ENCODE measurements around the gene MMP3. TPM values are rescaled to one million over a fixed set of nuclear protein-coding genes. Genes with fewer than 3 reads are reported as not detected.

MMP3 gene
- total RNA-seq, 1 donor from 2014 or later = not detected

- no peaks in the 10 kb centered on the region for H3K36me3 ChIP-seq (ENCODE audit: insufficient read depth, low read length)
- H3K4me2 ChIP-seq (ENCODE audit: low read length) = no peak overlapping the region
- Mint-ChIP-seq H3K27ac (ENCODE audit: unreplicated experiment) (no peak overlapping the region), H3K4me1 (ENCODE audit: low read depth, unreplicated experiment) (peaks cover 12% of the 10 kb centered on the region), H3K4me3 (ENCODE audit: unreplicated experiment) (no peak overlapping the region), H3K36me3 (ENCODE audit: low read depth, unreplicated experiment) (no peaks in the 10 kb centered on the region), H3K27me3 (ENCODE audit: low read depth, unreplicated experiment) (no peaks in the 10 kb centered on the region), H3K9me3 (ENCODE audit: unreplicated experiment) (no peaks in the 10 kb centered on the region)
- H3K27ac ChIP-seq (ENCODE audit: low read depth, low read length) = no peak overlapping the region
- no peak overlapping the region for H3K9ac ChIP-seq (ENCODE audit: low read length)
- peaks cover 4% of the 10 kb centered on the region for H3K4me1 ChIP-seq (ENCODE audit: insufficient read depth, low read length)
- no peaks in the 10 kb centered on the region for H3K27me3 ChIP-seq (ENCODE audit: insufficient read depth, low read length)
- no peak overlapping the region for H2AFZ ChIP-seq (ENCODE audit: low read depth, low read length)
- DNase-seq (ENCODE audit: low read depth) (peak; percentile 55), FAIRE-seq (peak; percentile 54)
- no peaks in the 10 kb centered on the region for H3K79me2 ChIP-seq (ENCODE audit: insufficient read depth, low read length)
- H3K9me3 ChIP-seq (ENCODE audit: insufficient read depth, low read depth, low read length) = no peaks in the 10 kb centered on the region
- no peak overlapping the region for H3K4me3 ChIP-seq (ENCODE audit: insufficient read depth, low read depth, low read length)
- TF ChIP-seq EZH2 (IDR thresholded peaks at IDR 0.05; ENCODE audit: insufficient read depth, low read length) (no peak), CTCF (IDR thresholded peaks at IDR 0.05; ENCODE audit: insufficient read depth, low read depth, low read length) (no peak)
- no peaks in the 10 kb centered on the region for H4K20me1 ChIP-seq (ENCODE audit: insufficient read depth, low read length)
Observed at GRCh38 chr11:102846292-102846691, 2.9 kb upstream of the MMP3 start.

GRCh38 chr11:102842930-102843329 is 479 bp downstream of the MMP3 start:
- peak overlapping the region; percentile 39 for H3K4me2 ChIP-seq (ENCODE audit: low read length)
- no peaks in the 10 kb centered on the region for H3K9me3 Mint-ChIP-seq (ENCODE audit: unreplicated experiment)
- no peak overlapping the region for H3K4me3 Mint-ChIP-seq (ENCODE audit: unreplicated experiment)
- no peaks in the 10 kb centered on the region for H3K79me2 ChIP-seq (ENCODE audit: insufficient read depth, low read length)
- H4K20me1 ChIP-seq (ENCODE audit: insufficient read depth, low read length) = no peaks in the 10 kb centered on the region
- H3K9me3 ChIP-seq (ENCODE audit: insufficient read depth, low read depth, low read length) = no peaks in the 10 kb centered on the region
- no peak overlapping the region for H3K9ac ChIP-seq (ENCODE audit: low read length)
- H3K4me3 ChIP-seq (ENCODE audit: insufficient read depth, low read depth, low read length) = no peak overlapping the region
- no peaks in the 10 kb centered on the region for H3K36me3 ChIP-seq (ENCODE audit: insufficient read depth, low read length)
- no peaks in the 10 kb centered on the region for H3K27me3 Mint-ChIP-seq (ENCODE audit: low read depth, unreplicated experiment)
- H3K27ac ChIP-seq (ENCODE audit: low read depth, low read length) = no peak overlapping the region
- TF ChIP-seq EZH2 (IDR thresholded peaks at IDR 0.05; ENCODE audit: insufficient read depth, low read length) = no peak
- TF ChIP-seq CTCF (IDR thresholded peaks at IDR 0.05; ENCODE audit: insufficient read depth, low read depth, low read length) = no peak
- no peak for DNase-seq (ENCODE audit: low read depth)
- H3K4me1 ChIP-seq (ENCODE audit: insufficient read depth, low read length) = peaks cover 4% of the 10 kb centered on the region
- FAIRE-seq = no peak
- no peaks in the 10 kb centered on the region for H3K27me3 ChIP-seq (ENCODE audit: insufficient read depth, low read length)
- no peaks in the 10 kb centered on the region for H3K36me3 Mint-ChIP-seq (ENCODE audit: low read depth, unreplicated experiment)
- peaks cover 4% of the 10 kb centered on the region for H3K4me1 Mint-ChIP-seq (ENCODE audit: low read depth, unreplicated experiment)
- no peak overlapping the region for H2AFZ ChIP-seq (ENCODE audit: low read depth, low read length)
- H3K27ac Mint-ChIP-seq (ENCODE audit: unreplicated experiment) = no peak overlapping the region

- H3K9ac ChIP-seq (ENCODE audit: low read length) = no peak overlapping the region
Observed at GRCh38 chr11:102840018-102840417, 3.4 kb downstream of the MMP3 start.

More at GRCh38 chr11:102840018-102840417, 3.4 kb downstream of the MMP3 start:
- Histone ChIP-seq H3K4me1 (ENCODE audit: insufficient read depth, low read length) (peaks cover 11% of the 10 kb centered on the region), H3K27ac (ENCODE audit: low read depth, low read length) (no peak overlapping the region), H3K4me2 (ENCODE audit: low read length) (no peak overlapping the region), H3K36me3 (ENCODE audit: insufficient read depth, low read length) (no peaks in the 10 kb centered on the region), H3K27me3 (ENCODE audit: insufficient read depth, low read length) (no peaks in the 10 kb centered on the region), H3K79me2 (ENCODE audit: insufficient read depth, low read length) (no peaks in the 10 kb centered on the region), H2AFZ (ENCODE audit: low read depth, low read length) (no peak overlapping the region), H4K20me1 (ENCODE audit: insufficient read depth, low read length) (no peaks in the 10 kb centered on the region), H3K9me3 (ENCODE audit: insufficient read depth, low read depth, low read length) (no peaks in the 10 kb centered on the region), H3K4me3 (ENCODE audit: insufficient read depth, low read depth, low read length) (no peak overlapping the region)
- no peak overlapping the region for H3K4me3 Mint-ChIP-seq (ENCODE audit: unreplicated experiment)
- H3K27ac Mint-ChIP-seq (ENCODE audit: unreplicated experiment) = no peak overlapping the region
- no peaks in the 10 kb centered on the region for H3K27me3 Mint-ChIP-seq (ENCODE audit: low read depth, unreplicated experiment)
- H3K9me3 Mint-ChIP-seq (ENCODE audit: unreplicated experiment) = no peaks in the 10 kb centered on the region
- peaks cover 14% of the 10 kb centered on the region for H3K4me1 Mint-ChIP-seq (ENCODE audit: low read depth, unreplicated experiment)
- TF ChIP-seq EZH2 (IDR thresholded peaks at IDR 0.05; ENCODE audit: insufficient read depth, low read length) (no peak), CTCF (IDR thresholded peaks at IDR 0.05; ENCODE audit: insufficient read depth, low read depth, low read length) (no peak)
- DNase-seq (ENCODE audit: low read depth) (no peak), FAIRE-seq (no peak)
- H3K36me3 Mint-ChIP-seq (ENCODE audit: low read depth, unreplicated experiment) = no peaks in the 10 kb centered on the region
